PC-3 (cell line): Measurements from ENCODE around the gene TMOD2.

ENCODE experiments used
- EZH2 ChIP-seq: fragments of 300-600 bp; sonication (generic); IDR thresholded peaks from one replicate; pipeline ENCODE4 v1.6.1; 2017; ENCODE audit warnings: antibody characterized with exemption, mild to moderate bottlenecking, low read length; ENCODE audit not compliant: unreplicated experiment
- TF ChIP-seq, protein P1 (sequence below): fragments of 300-600 bp; sonication (generic); conservative IDR thresholded peaks from 2 replicates; pipeline ENCODE4 v1.5.1; 2017; ENCODE audit warnings: antibody characterized with exemption, low read depth, mild to moderate bottlenecking, low read length

DNA sequence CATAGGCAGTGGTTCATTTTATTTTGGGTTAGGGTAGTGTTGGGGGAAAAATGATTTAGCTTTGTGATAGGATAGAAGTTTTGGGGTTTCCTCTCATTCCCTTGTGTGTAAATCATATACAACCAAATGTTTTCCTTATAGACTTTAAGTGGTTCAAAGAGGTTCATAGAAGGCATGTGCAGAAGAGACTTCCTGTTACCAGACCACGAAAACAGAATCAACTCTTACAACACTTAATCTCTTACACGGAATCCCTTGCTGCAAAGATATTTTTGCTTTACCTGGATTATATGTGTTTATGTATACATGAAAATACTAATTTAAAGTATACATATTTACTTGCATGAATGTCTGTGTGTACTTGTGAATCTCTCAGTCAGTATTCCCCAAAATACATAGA is 2.9 kb downstream of the TMOD2 start:
- TF ChIP-seq, protein P1, sequence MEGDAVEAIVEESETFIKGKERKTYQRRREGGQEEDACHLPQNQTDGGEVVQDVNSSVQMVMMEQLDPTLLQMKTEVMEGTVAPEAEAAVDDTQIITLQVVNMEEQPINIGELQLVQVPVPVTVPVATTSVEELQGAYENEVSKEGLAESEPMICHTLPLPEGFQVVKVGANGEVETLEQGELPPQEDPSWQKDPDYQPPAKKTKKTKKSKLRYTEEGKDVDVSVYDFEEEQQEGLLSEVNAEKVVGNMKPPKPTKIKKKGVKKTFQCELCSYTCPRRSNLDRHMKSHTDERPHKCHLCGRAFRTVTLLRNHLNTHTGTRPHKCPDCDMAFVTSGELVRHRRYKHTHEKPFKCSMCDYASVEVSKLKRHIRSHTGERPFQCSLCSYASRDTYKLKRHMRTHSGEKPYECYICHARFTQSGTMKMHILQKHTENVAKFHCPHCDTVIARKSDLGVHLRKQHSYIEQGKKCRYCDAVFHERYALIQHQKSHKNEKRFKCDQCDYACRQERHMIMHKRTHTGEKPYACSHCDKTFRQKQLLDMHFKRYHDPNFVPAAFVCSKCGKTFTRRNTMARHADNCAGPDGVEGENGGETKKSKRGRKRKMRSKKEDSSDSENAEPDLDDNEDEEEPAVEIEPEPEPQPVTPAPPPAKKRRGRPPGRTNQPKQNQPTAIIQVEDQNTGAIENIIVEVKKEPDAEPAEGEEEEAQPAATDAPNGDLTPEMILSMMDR = no peak
- no peak for TF ChIP-seq EZH2
